Peyer's patch (tissue), 4 donors: ENCODE data around the gene FUNDC1. TPM values are rescaled to one million over a fixed set of nuclear protein-coding genes. Genes with fewer than 3 reads are reported as not detected.

Experiments
- DNase-seq, 3 donors: peaks; one replicate each; pipeline ENCODE4 v3.0.0-alpha.2; 2017 to 2019
- H3K27ac ChIP-seq, 4 donors: fragments of 200-600 bp; sonication (generic); one replicate each; pipeline ENCODE4 v1.5.1; 2016 to 2019
- H3K27me3 ChIP-seq, 2 donors: fragments of 200-600 bp; sonication (generic); one replicate each; pipeline ENCODE4 v1.5.1; 2019
- H3K36me3 ChIP-seq, 3 donors: fragments of 200-600 bp; sonication (generic); one replicate each; pipeline ENCODE4 v1.5.1; 2016 to 2019
- H3K4me1 ChIP-seq, 4 donors: fragments of 200-600 bp; sonication (generic); one replicate each; pipeline ENCODE4 v1.5.1; 2016 to 2019
- H3K4me3 ChIP-seq, 4 donors: fragments of 200-600 bp; sonication (generic); 1 replicate in 3 of 4; 2 replicates in 1 of 4; pipeline ENCODE4 v1.5.1; 2016 to 2019; ENCODE audit warnings: mild to moderate bottlenecking in 1 of 4
- H3K9me3 ChIP-seq, 4 donors: fragments of 200-600 bp; sonication (generic); one replicate each; pipeline ENCODE4 v1.5.1; 2016 to 2019; ENCODE audit warnings: mild to moderate bottlenecking in 1 of 4
- POLR2A ChIP-seq, 2 donors: fragments of 450-650 bp; IDR thresholded peaks; one replicate each; pipeline ENCODE4 v1.5.1; 2017; ENCODE audit warnings: antibody characterized with exemption in 2 of 2, mild to moderate bottlenecking in 2 of 2, moderate library complexity in 2 of 2
- total RNA-seq, 4 donors: library from RNA; depleted of rRNA; stranded (reverse); fragments of >200 nt; gene quantifications; one replicate each; pipeline ENCODE4 v1.1.0, GENCODE V29; 2016
- TF ChIP-seq, protein P1 (sequence below), 6 experiments: fragments of 450-650 bp in 4 of 6; fragments of 200-600 bp in 2 of 6; sonication (generic) in 1 of 6; IDR thresholded peaks; one replicate each; pipeline ENCODE4 v1.5.1; 2017 to 2019; ENCODE audit warnings: antibody characterized with exemption in 6 of 6, mild to moderate bottlenecking in 3 of 6, moderate library complexity in 1 of 6

FUNDC1 gene
- total RNA-seq, 4 donors from 2014 or later, result 3.4 to 6.1 (median 3.9) TPM; not detected in 1

DNA sequence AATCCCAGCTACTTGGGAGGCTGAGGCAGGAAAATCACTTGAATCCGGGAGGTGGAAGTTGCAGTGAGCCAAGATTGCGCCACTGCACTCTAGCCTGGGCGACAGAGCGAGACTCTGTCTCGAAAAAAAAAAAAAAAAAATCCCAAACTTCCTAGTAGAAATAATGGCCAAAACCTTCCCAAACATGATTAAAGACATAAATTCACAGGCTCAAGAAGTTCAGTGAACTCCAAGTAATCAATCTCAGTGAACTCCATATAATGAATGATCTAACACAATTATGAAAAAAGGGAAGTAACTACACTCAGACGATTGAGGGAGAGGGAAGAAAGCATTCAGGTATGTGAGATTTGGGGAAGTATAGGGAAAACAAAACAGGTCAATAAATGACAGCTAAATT is 6.5 kb downstream of the FUNDC1 start:
- Histone ChIP-seq H3K4me3 (no peak overlapping the region), H3K36me3 (no peaks in the 10 kb centered on the region), H3K27me3 (no peaks in the 10 kb centered on the region), H3K4me1 (no peaks in the 10 kb centered on the region), H3K9me3 (no peaks in the 10 kb centered on the region), H3K27ac (no peak overlapping the region)
- DNase-seq, result no peak
- TF ChIP-seq, protein P1, sequence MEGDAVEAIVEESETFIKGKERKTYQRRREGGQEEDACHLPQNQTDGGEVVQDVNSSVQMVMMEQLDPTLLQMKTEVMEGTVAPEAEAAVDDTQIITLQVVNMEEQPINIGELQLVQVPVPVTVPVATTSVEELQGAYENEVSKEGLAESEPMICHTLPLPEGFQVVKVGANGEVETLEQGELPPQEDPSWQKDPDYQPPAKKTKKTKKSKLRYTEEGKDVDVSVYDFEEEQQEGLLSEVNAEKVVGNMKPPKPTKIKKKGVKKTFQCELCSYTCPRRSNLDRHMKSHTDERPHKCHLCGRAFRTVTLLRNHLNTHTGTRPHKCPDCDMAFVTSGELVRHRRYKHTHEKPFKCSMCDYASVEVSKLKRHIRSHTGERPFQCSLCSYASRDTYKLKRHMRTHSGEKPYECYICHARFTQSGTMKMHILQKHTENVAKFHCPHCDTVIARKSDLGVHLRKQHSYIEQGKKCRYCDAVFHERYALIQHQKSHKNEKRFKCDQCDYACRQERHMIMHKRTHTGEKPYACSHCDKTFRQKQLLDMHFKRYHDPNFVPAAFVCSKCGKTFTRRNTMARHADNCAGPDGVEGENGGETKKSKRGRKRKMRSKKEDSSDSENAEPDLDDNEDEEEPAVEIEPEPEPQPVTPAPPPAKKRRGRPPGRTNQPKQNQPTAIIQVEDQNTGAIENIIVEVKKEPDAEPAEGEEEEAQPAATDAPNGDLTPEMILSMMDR (IDR thresholded peaks at IDR 0.05), result no peak
- TF ChIP-seq POLR2A (IDR thresholded peaks at IDR 0.05), result no peak

DNA sequence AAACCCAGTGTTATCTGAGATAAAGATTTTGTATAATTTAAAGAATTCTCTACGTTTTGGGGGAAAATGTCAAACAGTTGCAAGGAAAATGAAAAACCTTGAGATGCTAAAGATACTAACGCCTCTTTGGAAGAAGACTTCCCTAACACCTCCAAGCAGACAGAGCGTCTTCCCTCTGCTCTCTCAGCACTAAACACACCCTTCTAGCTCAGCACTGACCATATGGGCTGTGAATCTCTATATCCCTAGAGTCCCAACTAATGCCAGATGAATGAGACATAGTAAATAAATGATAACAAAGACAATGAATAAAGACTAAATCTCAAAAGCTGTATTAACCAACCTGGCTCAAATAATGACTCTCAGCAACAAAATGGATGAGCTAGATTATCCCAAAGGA is 13.3 kb downstream of the FUNDC1 start:
- Histone ChIP-seq H3K27me3 (no peaks in the 10 kb centered on the region), H3K27ac (no peak overlapping the region), H3K4me1 (no peaks in the 10 kb centered on the region), H3K36me3 (no peaks in the 10 kb centered on the region), H3K9me3 (no peaks in the 10 kb centered on the region), H3K4me3 (no peak overlapping the region)
- TF ChIP-seq POLR2A (IDR thresholded peaks at IDR 0.05), result no peak
- TF ChIP-seq, protein P1 (IDR thresholded peaks at IDR 0.05), result no peak
- DNase-seq, result no peak

DNA sequence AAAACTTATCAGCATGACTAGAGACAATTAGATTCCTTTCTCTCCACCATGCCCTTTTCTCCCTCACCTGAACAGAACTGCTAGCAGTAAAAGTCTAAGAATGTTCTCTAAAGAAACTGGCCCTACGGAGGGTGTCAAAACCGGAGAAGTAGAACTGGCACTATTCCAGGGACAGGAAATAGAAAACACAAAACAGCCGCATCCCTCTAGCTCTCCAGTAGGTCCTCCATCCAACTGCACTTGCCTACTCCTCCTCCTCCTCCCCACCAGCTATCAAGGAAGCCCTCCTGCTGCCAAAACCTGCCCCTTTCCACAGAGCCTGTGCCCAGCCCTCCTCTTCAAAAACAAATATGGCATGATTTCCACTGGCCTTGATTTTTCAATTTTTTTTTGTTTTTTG is 28.4 kb downstream of the FUNDC1 start:
- Histone ChIP-seq H3K27ac (no peak overlapping the region), H3K4me3 (no peak overlapping the region), H3K36me3 (no peaks in the 10 kb centered on the region), H3K27me3 (no peaks in the 10 kb centered on the region), H3K4me1 (no peaks in the 10 kb centered on the region), H3K9me3 (no peaks in the 10 kb centered on the region)
- DNase-seq, result no peak
- TF ChIP-seq, protein P1 (IDR thresholded peaks at IDR 0.05), result no peak
- TF ChIP-seq POLR2A (IDR thresholded peaks at IDR 0.05), result no peak

DNA sequence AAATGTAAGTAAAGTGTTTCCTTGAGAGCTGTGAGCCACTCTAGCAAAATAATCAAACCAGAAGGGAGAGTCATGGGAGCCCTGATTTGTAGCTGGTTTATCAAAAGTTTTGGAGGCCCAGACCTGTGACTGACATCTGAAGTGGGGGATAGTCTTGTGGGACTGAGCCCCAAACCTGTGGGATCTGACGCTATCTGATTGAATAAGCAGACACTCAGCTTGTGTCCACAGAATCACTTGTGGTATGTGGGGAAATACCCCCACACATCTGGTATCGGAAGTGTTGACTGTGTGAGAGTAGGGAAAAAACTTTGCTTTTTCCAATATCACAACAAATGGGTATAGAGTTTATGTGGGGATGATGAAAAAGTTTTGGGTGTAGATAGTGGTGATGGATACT is 35.4 kb downstream of the FUNDC1 start:
- Histone ChIP-seq H3K4me1 (no peaks in the 10 kb centered on the region), H3K36me3 (no peaks in the 10 kb centered on the region), H3K27ac (no peak overlapping the region), H3K27me3 (no peaks in the 10 kb centered on the region), H3K4me3 (no peak overlapping the region), H3K9me3 (no peaks in the 10 kb centered on the region)
- DNase-seq, result no peak
- TF ChIP-seq, protein P1 (IDR thresholded peaks at IDR 0.05), result no peak
- TF ChIP-seq POLR2A (IDR thresholded peaks at IDR 0.05), result no peak

DNA sequence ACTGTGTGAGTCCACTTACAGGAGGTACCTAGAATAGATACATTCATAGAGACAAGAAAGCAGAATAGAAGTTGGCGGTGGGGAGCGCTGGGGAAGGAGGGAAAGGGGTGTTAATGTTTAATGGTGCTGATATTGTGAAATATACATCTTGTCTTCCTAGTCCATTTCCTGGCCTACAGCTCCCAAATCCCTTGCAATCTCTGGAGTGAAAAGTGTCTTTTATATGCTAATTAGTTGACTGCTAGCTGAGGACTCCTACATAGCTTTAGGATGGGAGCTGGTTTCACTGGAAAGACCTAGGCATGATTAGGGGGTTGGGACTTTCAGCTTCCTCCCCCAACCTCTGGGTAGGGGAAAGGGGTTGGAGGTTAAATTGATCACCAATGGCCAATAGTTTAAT is 36.0 kb downstream of the FUNDC1 start:
- DNase-seq, result no peak

More for the DNA sequence above, 36.0 kb downstream of the FUNDC1 start:
- H3K4me3 ChIP-seq, result no peak overlapping the region
- H3K27ac ChIP-seq, result no peak overlapping the region
- H3K9me3 ChIP-seq, result no peaks in the 10 kb centered on the region
- H3K27me3 ChIP-seq, result no peaks in the 10 kb centered on the region
- H3K4me1 ChIP-seq, result no peaks in the 10 kb centered on the region
- no peaks in the 10 kb centered on the region for H3K36me3 ChIP-seq
- TF ChIP-seq, protein P1 (IDR thresholded peaks at IDR 0.05), result no peak
- no peak for TF ChIP-seq POLR2A (IDR thresholded peaks at IDR 0.05)
